Gastrocnemius medialis (tissue), 4 donors: ENCODE measurements around the gene DYNLT4. TPM values are rescaled to one million over a fixed set of nuclear protein-coding genes. Genes with fewer than 3 reads are reported as not detected.

Source experiments
- ATAC-seq, 2 donors: fragments of 150-250 bp; one replicate each; pipeline ENCODE4 v1.9.1; 2016
- DNase-seq, 2 donors: peaks; one replicate each; pipeline ENCODE4 v3.0.0-alpha.2; 2019
- H3K27ac ChIP-seq, 4 donors: fragments of 200-600 bp; sonication (generic); 1 replicate in 1 of 4; 2 replicates in 3 of 4; pipeline ENCODE4 v1.5.1; 2016 to 2018; ENCODE audit warnings: mild to moderate bottlenecking in 2 of 4, moderate library complexity in 1 of 4
- H3K27me3 ChIP-seq, 3 donors: fragments of 200-600 bp; sonication (generic) in 2 of 3; 1 replicate in 1 of 3; 2 replicates in 2 of 3; pipeline versions ENCODE4 v1.5.1 to v1.6.0; 2016 to 2019; ENCODE audit warnings: mild to moderate bottlenecking in 1 of 3, moderate library complexity in 1 of 3
- H3K36me3 ChIP-seq, 2 donors: fragments of 200-600 bp; sonication (generic) in 1 of 2; one replicate each; pipeline ENCODE4 v1.5.1; 2017 to 2018
- H3K4me1 ChIP-seq, 2 donors: fragments of 200-600 bp; sonication (generic) in 1 of 2; one replicate each; pipeline ENCODE4 v1.5.1; 2016 to 2017; ENCODE audit warnings: mild to moderate bottlenecking in 2 of 2
- H3K4me3 ChIP-seq, 4 donors: fragments of 200-600 bp; sonication (generic) in 3 of 4; 1 replicate in 1 of 4; 2 replicates in 3 of 4; pipeline ENCODE4 v1.5.1; 2016 to 2019; ENCODE audit warnings: mild to moderate bottlenecking in 2 of 4
- H3K9me3 ChIP-seq, 3 donors: fragments of 200-600 bp; sonication (generic) in 2 of 3; 1 replicate in 1 of 3; 2 replicates in 2 of 3; pipeline ENCODE4 v1.5.1; 2016 to 2019
- POLR2A ChIP-seq, 2 donors: fragments of 450-650 bp; IDR thresholded peaks; one replicate each; pipeline ENCODE4 v1.6.1; 2017; ENCODE audit warnings: antibody characterized with exemption in 2 of 2, mild to moderate bottlenecking in 2 of 2, moderate library complexity in 2 of 2
- in situ Hi-C, 4 donors: fragments of 200-750 bp; cut with MboI; loops; one replicate each; pipeline versions ENCODE4 v1.15.0 to v1.8.0; 2017; ENCODE audit warnings: low sequenced_read_pairs in 4 of 4
- intact Hi-C: fragments of 100-400 bp; cut with DNase I; formaldehyde crosslinking; loops from one replicate; pipeline ENCODE4 v1.15.1; 2023; ENCODE audit warnings: low total_unique reads
- total RNA-seq, 4 donors: library from RNA; depleted of rRNA; stranded (reverse); fragments of >200 nt; gene quantifications; one replicate each; pipeline versions ENCODE4 v1.1.0 to v1.2.3, GENCODE V29; 2016
- TF ChIP-seq, protein P1 (sequence below), 5 experiments: fragments of 450-650 bp in 3 of 5; fragments of 200-600 bp in 2 of 5; sonication (generic) in 2 of 5; IDR thresholded peaks in 4 of 5; conservative IDR thresholded peaks in 1 of 5; 1 replicate in 4 of 5; 2 replicates in 1 of 5; pipeline ENCODE4 v1.5.1; 2016 to 2019; ENCODE audit warnings: antibody characterized with exemption in 5 of 5, mild to moderate bottlenecking in 3 of 5, moderate library complexity in 3 of 5

The DYNLT4 gene
- total RNA-seq, 4 donors from 2014 or later = not detected

DNA sequence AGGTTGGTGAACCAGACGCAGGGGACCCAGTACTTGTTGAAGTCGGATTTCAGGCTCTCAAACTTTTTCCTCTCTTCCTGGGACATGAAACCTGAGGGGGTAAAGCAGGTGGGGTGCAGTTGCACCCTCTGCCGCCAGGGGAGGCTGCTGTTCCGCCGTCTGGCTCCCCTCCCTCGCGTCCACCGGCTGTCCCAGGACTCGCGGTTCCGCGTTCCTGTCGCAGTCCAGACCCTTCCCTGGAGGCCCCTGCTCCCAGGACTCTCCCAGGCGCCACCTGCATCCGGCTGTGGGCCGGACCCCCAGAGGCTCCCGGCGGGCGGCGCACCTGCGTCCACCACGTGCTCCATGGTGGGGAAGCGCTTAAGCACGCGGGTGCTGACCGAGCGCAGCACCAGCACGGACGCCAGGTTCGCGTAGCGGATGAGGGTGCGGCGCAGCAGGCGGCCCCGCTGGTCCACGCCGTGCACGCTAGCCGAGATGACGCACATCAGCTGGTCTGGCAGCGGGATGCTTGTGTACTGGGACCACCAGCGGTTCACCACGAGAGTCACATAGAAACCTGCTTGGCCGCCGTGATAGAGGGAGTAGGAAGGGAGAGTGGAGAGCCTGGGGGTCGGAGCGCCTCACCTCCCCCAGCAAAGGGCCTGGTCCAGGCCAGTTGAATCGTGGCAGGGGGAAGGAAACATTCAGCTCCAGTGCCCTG is 20.9 kb downstream of the DYNLT4 start:
- H3K36me3 ChIP-seq = no peaks in the 10 kb centered on the region
- DNase-seq (peak in 1 of 2 donors; percentile 66), ATAC-seq (peak; percentile 68 to 87)
- peak overlapping the region; percentile 44 to 64 (median 55) for H3K27ac ChIP-seq
- H3K4me1 ChIP-seq = peaks cover 19 to 28% of the 10 kb centered on the region in 2 donors
- H3K4me3 ChIP-seq = peak overlapping the region; percentile 62 to 72 (median 64)
- TF ChIP-seq, protein P1, sequence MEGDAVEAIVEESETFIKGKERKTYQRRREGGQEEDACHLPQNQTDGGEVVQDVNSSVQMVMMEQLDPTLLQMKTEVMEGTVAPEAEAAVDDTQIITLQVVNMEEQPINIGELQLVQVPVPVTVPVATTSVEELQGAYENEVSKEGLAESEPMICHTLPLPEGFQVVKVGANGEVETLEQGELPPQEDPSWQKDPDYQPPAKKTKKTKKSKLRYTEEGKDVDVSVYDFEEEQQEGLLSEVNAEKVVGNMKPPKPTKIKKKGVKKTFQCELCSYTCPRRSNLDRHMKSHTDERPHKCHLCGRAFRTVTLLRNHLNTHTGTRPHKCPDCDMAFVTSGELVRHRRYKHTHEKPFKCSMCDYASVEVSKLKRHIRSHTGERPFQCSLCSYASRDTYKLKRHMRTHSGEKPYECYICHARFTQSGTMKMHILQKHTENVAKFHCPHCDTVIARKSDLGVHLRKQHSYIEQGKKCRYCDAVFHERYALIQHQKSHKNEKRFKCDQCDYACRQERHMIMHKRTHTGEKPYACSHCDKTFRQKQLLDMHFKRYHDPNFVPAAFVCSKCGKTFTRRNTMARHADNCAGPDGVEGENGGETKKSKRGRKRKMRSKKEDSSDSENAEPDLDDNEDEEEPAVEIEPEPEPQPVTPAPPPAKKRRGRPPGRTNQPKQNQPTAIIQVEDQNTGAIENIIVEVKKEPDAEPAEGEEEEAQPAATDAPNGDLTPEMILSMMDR (IDR thresholded peaks at IDR 0.05 in 4 of 5, conservative IDR thresholded peaks at IDR 0.05 in 1 of 5) = peak; percentile 98 to 100 (median 99)
- no peak for TF ChIP-seq POLR2A (IDR thresholded peaks at IDR 0.05)
- no peaks in the 10 kb centered on the region for H3K27me3 ChIP-seq
- intact Hi-C loops = loop anchor here (5.0 kb wide), 3 partner anchors 36 to 226 kb away; partner anchors contain the start of genes HECTD3 and UROD
- in situ Hi-C loops = loop anchor here in 2 of 4 donors (10.0 to 25.0 kb wide), 3 partner anchors 49 to 726 kb away; partner anchors contain the start of genes CCDC163 (in 1 of the 2), EIF2B3 (in 1 of the 2), MMACHC (in 1 of the 2) and PRDX1 (in 1 of the 2)
- H3K9me3 ChIP-seq = no peaks in the 10 kb centered on the region

DNA sequence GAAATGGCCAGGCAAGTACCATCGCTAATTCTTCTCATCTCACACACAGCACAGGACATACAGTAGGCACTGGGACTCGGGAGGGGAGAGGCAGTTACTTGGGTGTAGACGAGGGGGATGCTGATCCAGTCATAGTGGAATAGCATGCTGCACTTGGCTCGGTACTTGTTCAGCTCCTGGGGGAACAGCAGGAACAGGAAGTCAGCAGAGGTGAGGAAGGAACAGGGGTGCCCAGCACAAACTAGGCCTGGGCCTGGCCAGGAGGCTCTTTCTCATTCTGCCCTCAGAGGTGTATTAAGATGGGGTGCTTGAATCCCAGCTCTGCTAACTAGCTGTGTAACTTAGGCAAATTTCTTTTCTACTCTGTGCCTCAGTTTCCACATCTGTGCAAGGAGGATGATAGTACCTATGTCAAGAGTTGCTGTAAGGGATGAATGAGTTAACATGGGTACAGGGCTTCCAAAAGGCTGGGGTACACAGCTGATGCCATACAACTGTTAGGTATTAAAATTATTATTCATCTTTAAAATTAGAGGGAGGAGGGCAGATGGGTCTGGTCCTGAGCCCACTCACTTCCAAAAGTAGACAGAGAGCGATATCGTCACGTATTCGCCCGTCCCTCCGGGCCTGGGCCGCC is 21.5 kb downstream of the DYNLT4 start:
- no peaks in the 10 kb centered on the region for H3K27me3 ChIP-seq
- in situ Hi-C loops (loop anchor here in 2 of 4 donors (10.0 to 25.0 kb wide), 3 partner anchors 49 to 727 kb away; partner anchors contain the start of genes CCDC163 (in 1 of the 2), EIF2B3 (in 1 of the 2), MMACHC (in 1 of the 2) and PRDX1 (in 1 of the 2)), intact Hi-C loops (loop anchor here (5.0 kb wide), 3 partner anchors 37 to 227 kb away; partner anchors contain the start of genes HECTD3 and UROD)
- ATAC-seq (no peak), DNase-seq (no peak)
- H3K9me3 ChIP-seq = no peaks in the 10 kb centered on the region
- peak overlapping the region in 3 of 4 donors; percentile 44 to 64 (median 50) for H3K27ac ChIP-seq
- H3K36me3 ChIP-seq = no peaks in the 10 kb centered on the region
- H3K4me3 ChIP-seq = peak overlapping the region; percentile 62 to 72 (median 64)
- no peak for TF ChIP-seq POLR2A (IDR thresholded peaks at IDR 0.05)
- TF ChIP-seq, protein P1 (IDR thresholded peaks at IDR 0.05 in 4 of 5, conservative IDR thresholded peaks at IDR 0.05 in 1 of 5) = no peak
- H3K4me1 ChIP-seq = peaks cover 19 to 28% of the 10 kb centered on the region in 2 donors

DNA sequence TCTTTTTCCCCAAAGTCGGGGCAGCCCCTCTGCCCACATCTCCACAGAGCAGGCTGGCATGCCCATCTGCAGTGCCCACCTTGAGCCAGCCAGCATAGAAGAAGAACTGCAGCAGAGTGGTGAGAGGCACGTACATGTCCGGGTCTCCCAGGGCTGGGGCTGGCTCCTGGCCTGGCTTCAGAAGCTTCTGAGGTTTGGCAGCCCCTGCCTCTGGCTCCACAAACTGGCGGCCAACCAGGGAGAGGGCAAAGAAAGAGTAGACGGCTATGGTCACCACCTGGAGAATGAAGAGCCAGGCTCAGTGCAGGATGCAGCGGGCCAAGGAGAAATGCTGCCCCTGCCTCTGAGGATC is 22.1 kb downstream of the DYNLT4 start:
- intact Hi-C loops (loop anchor here (5.0 kb wide), 3 partner anchors 37 to 227 kb away; partner anchors contain the start of genes HECTD3 and UROD), in situ Hi-C loops (loop anchor here in 2 of 4 donors (10.0 to 25.0 kb wide), 3 partner anchors 50 to 727 kb away; partner anchors contain the start of genes CCDC163 (in 1 of the 2), EIF2B3 (in 1 of the 2), MMACHC (in 1 of the 2) and PRDX1 (in 1 of the 2))
- no peak for DNase-seq
- TF ChIP-seq POLR2A (IDR thresholded peaks at IDR 0.05) = no peak
- TF ChIP-seq, protein P1 (IDR thresholded peaks at IDR 0.05 in 4 of 5, conservative IDR thresholded peaks at IDR 0.05 in 1 of 5) = no peak
- Histone ChIP-seq H3K36me3 (peaks cover 0 to 4% of the 10 kb centered on the region in 2 donors), H3K27me3 (no peaks in the 10 kb centered on the region), H3K27ac (no peak overlapping the region), H3K4me1 (peaks cover 19 to 28% of the 10 kb centered on the region in 2 donors), H3K4me3 (no peak overlapping the region), H3K9me3 (no peaks in the 10 kb centered on the region)
- no peak for ATAC-seq

DNA sequence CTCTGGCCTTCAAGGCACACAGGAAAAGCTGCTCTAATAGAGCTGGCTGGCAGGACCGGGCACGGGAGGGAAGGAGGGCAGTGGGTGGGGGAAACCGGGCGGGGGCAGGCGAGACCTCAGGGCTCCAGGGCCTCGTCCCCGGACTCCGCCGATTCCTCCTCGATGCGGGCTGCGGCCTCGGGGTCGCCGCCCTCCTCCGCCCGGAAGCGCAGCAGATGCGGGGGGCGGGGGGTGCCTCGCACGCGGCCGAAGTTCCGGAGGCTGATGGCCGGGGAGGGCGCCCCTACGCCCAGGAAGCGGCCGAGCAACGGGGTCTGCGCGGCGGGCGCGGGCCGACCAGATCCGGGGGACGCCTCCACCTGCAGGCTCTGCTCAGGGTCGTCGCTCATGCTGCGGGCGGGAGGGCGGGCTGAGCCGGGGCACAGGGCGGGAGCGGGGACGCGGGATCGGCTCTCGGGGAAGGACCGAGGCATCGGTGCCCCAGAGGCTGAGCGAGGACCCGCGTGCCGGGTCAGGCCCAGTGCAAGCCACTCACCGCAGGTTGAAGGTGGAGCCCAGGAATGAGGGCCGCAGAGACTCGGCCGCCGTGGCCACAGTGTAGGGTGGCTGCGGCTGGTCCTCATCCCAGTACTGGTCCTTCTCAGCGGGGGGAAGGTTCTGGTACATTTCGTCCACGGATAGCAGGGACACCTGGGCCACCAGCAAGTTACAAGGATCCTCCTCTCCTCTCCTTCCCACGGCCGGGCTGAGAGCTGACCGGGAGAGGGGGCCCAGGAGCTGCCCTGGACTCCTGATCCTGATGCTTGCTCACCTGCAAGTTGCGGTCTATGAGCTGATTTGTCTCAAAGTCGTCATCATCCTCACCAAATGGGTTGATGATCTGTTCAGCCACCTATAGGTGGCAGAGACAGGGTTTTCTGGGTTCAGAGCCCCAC is 22.8 kb downstream of the DYNLT4 start:
- intact Hi-C loops = loop anchor here (5.0 kb wide), 3 partner anchors 38 to 228 kb away; partner anchors contain the start of genes HECTD3 and UROD
- in situ Hi-C loops = loop anchor here in 2 of 4 donors (10.0 to 25.0 kb wide), 3 partner anchors 50 to 728 kb away; partner anchors contain the start of genes CCDC163 (in 1 of the 2), EIF2B3 (in 1 of the 2), MMACHC (in 1 of the 2) and PRDX1 (in 1 of the 2)
- peaks cover 0 to 11% of the 10 kb centered on the region in 2 donors for H3K36me3 ChIP-seq
- ATAC-seq (no peak), DNase-seq (no peak)
- H3K4me1 ChIP-seq = peaks cover 19 to 28% of the 10 kb centered on the region in 2 donors
- H3K9me3 ChIP-seq = no peaks in the 10 kb centered on the region
- H3K27me3 ChIP-seq = no peaks in the 10 kb centered on the region
- peak overlapping the region in 1 of 4 donors; percentile 12 for H3K27ac ChIP-seq
- TF ChIP-seq, protein P1 (IDR thresholded peaks at IDR 0.05 in 4 of 5, conservative IDR thresholded peaks at IDR 0.05 in 1 of 5) = no peak
- TF ChIP-seq POLR2A (IDR thresholded peaks at IDR 0.05) = no peak
- peak overlapping the region; percentile 48 to 63 (median 56) for H3K4me3 ChIP-seq
